Heart left ventricle (tissue), 13 donors: ENCODE measurements around the gene NTRK3.
"Not testable (repeated sequence)": the region's sequence is repeated elsewhere in the genome, so short reads cannot be mapped to it uniquely, and the experiment has no call there.

ENCODE experiments used
- CTCF ChIP-seq, 12 donors: fragments of 200-600 bp; sonication (generic) in 4 of 12; IDR thresholded peaks; one replicate each; pipeline versions ENCODE4 v1.5.0 to v1.8.0; 2018 to 2022; ENCODE audit warnings: antibody characterized with exemption in 12 of 12, mild to moderate bottlenecking in 5 of 12
- POLR2A ChIP-seq, 2 donors: fragments of 450-650 bp; IDR thresholded peaks; one replicate each; pipeline ENCODE4 v1.6.1; 2017; ENCODE audit warnings: antibody characterized with exemption in 2 of 2, mild to moderate bottlenecking in 2 of 2, moderate library complexity in 2 of 2
- donor health status: ischemic (EF 13 %, LVEDD 7.1; RV severe dilation, severe dysfunction).
- donor health status: DM: no; HTN: yes; CAD: no.
- donor health status: DM: no; HTN: no; CAD: no.
- donor health status: ischemic (EF 25% LVEDD 6.9; RV normal size, moderate dysfunction).
- donor health status: ischemic (EF 25% LVEDD 5.7; RV mildly dilated, moderate dysfunction).
- donor health status: ischemic (EF 35%, LVEDD 5.7; RV mildly dilated, moderate dysfunction).
- donor health status: nonischemic (EF 11% LVEDD 7.7; RV severe dilation, severe dysfunction).
- donor health status: DM: yes; HTN: yes; CAD: no.
- donor health status: PGD.
- donor health status: ischemic (EF 29% LVEDD 5.4; RV normal size, mild dysfunction).
- donor health status: nonischemic (EF 23%, LVEDD 6.1; RV moderate dilation, normal function).

GRCh38 chr15:88072133-88072532 is 184.4 kb downstream of the NTRK3 start:
- not testable (repeated sequence) for TF ChIP-seq CTCF, POLR2A (IDR thresholded peaks at IDR 0.05)
